Karpas-422 (cell line): Measurements from ENCODE around the gene NOSTRIN. TPM values are rescaled to one million over a fixed set of nuclear protein-coding genes. Genes with fewer than 3 reads are reported as not detected.
"Not testable (repeated sequence)": the region's sequence is repeated elsewhere in the genome, so short reads cannot be mapped to it uniquely, and the experiment has no call there.

Source experiments
- DNase-seq: peaks from one replicate; pipeline ENCODE4 v3.0.0-alpha.2; 2015
- H2AFZ ChIP-seq: fragments of 200-600 bp; sonication (generic); 2 replicates; pipeline ENCODE4 v1.6.1; 2014; ENCODE audit warnings: antibody characterized with exemption, low read length, mixed read lengths
- H3K27ac ChIP-seq: fragments of 200-600 bp; sonication (generic); 2 replicates; pipeline ENCODE4 v1.5.1; 2014; ENCODE audit warnings: mild to moderate bottlenecking, low read length, moderate library complexity
- H3K27me3 ChIP-seq: fragments of 200-600 bp; sonication (generic); 2 replicates; pipeline ENCODE4 v1.6.1; 2014; ENCODE audit warnings: low read length, mixed read lengths
- H3K36me3 ChIP-seq: fragments of 200-600 bp; sonication (generic); 2 replicates; pipeline ENCODE4 v1.6.1; 2014; ENCODE audit warnings: low read length, mixed read lengths; ENCODE audit not compliant: insufficient read depth
- H3K4me1 ChIP-seq: fragments of 200-600 bp; sonication (generic); 2 replicates; pipeline ENCODE4 v1.6.1; 2014; ENCODE audit warnings: mild to moderate bottlenecking, low read length, mixed read lengths
- H3K4me2 ChIP-seq: fragments of 200-600 bp; sonication (generic); 2 replicates; pipeline ENCODE4 v1.6.1; 2014; ENCODE audit warnings: low read length, low read depth, mild to moderate bottlenecking; ENCODE audit not compliant: poor library complexity, severe bottlenecking
- H3K4me3 ChIP-seq: fragments of 200-600 bp; sonication (generic); 2 replicates; pipeline ENCODE4 v1.5.1; 2014; ENCODE audit warnings: mild to moderate bottlenecking, antibody characterized with exemption, low read length, mixed read lengths
- H3K79me2 ChIP-seq: fragments of 200-600 bp; sonication (generic); 2 replicates; pipeline ENCODE4 v1.6.1; 2014; ENCODE audit warnings: mild to moderate bottlenecking, low read length, mixed read lengths
- H3K9ac ChIP-seq: fragments of 200-600 bp; sonication (generic); 2 replicates; pipeline ENCODE4 v1.6.0; 2014; ENCODE audit warnings: low read length
- H3K9me2 ChIP-seq: fragments of 200-600 bp; sonication (generic), shearing (Covaris generic); replicated peaks from 2 replicates; pipeline ENCODE4 v1.6.0; 2014; ENCODE audit warnings: mild to moderate bottlenecking, low read length, moderate library complexity; ENCODE audit not compliant: insufficient read depth
- H3K9me3 ChIP-seq: fragments of 300-700, 200-600 bp; sonication (generic); 2 replicates; pipeline ENCODE4 v1.6.1; 2014; ENCODE audit warnings: low read length, mixed read lengths
- H4K20me1 ChIP-seq: fragments of 200-600 bp; sonication (generic); 2 replicates; pipeline ENCODE4 v1.6.1; 2014; ENCODE audit warnings: mild to moderate bottlenecking, antibody characterized with exemption, low read length, low read depth; ENCODE audit not compliant: insufficient read depth
- total RNA-seq: library from RNA; depleted of rRNA; stranded (reverse); fragments of >200 nt; shearing (Covaris generic); gene quantifications from 2 replicates; pipeline ENCODE4 v1.2.3, GENCODE V29; 2014; ENCODE audit warnings: low replicate concordance

Gene NOSTRIN
- total RNA-seq, 1 experiment from 2014 or later: not detected

GRCh38 chr2:168784993-168785392 is 17.4 kb upstream of the NOSTRIN start:
- Histone ChIP-seq H3K79me2 (no peaks in the 10 kb centered on the region), H3K36me3 (no peaks in the 10 kb centered on the region), H3K27me3 (no peaks in the 10 kb centered on the region), H3K4me1 (no peaks in the 10 kb centered on the region), H3K9me2 (no peaks in the 10 kb centered on the region), H3K9ac (no peak overlapping the region), H3K4me3 (no peak overlapping the region), H3K9me3 (no peaks in the 10 kb centered on the region), H3K27ac (no peak overlapping the region), H3K4me2 (no peak overlapping the region), H4K20me1 (no peaks in the 10 kb centered on the region), H2AFZ (no peak overlapping the region)
- no peak for DNase-seq

- Histone ChIP-seq H3K4me2 (no peak overlapping the region), H3K36me3 (no peaks in the 10 kb centered on the region), H3K27me3 (no peaks in the 10 kb centered on the region), H3K27ac (no peak overlapping the region), H3K4me1 (no peaks in the 10 kb centered on the region), H3K9me2 (no peaks in the 10 kb centered on the region), H4K20me1 (no peaks in the 10 kb centered on the region), H2AFZ (no peak overlapping the region), H3K79me2 (no peaks in the 10 kb centered on the region), H3K4me3 (no peak overlapping the region), H3K9ac (no peak overlapping the region), H3K9me3 (no peaks in the 10 kb centered on the region)
- DNase-seq: no peak
These were observed 15.2 kb upstream of the NOSTRIN start for GRCh38 chr2:168787098-168787781.

GRCh38 chr2:168787782-168788376 is 14.6 kb upstream of the NOSTRIN start:
- no peak overlapping the region for H3K4me2 ChIP-seq

DNA sequence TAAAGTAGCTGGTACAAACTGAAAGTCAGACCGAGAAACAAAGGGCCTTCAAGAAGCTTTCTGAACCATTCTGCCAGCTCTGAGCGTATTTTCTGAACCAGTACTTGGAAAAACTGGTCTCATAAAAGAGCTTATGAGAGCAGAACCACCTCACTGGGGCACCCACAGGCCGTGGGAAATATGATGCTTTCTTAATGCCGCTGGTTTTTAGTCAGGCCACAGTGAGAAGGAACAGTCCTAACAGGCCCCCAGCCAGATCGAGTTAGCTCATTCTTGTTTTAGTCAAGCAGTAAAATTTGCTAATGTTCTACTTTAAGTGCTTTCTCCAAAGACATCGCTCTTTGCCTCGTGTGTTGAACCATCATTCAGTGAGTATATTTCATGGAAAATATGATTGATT is 12.7 kb upstream of the NOSTRIN start:
- H4K20me1 ChIP-seq: no peaks in the 10 kb centered on the region
- no peak overlapping the region for H3K4me3 ChIP-seq
- no peaks in the 10 kb centered on the region for H3K4me1 ChIP-seq
- H3K9me2 ChIP-seq: no peaks in the 10 kb centered on the region
- H3K9ac ChIP-seq: no peak overlapping the region
- no peak overlapping the region for H3K27ac ChIP-seq
- no peak overlapping the region for H2AFZ ChIP-seq
- H3K27me3 ChIP-seq: no peaks in the 10 kb centered on the region
- no peak for DNase-seq
- no peaks in the 10 kb centered on the region for H3K36me3 ChIP-seq
- H3K79me2 ChIP-seq: no peaks in the 10 kb centered on the region
- H3K9me3 ChIP-seq: no peaks in the 10 kb centered on the region
- no peak overlapping the region for H3K4me2 ChIP-seq

More at GRCh38 chr2:168787782-168788376, 14.6 kb upstream of the NOSTRIN start:
- Histone ChIP-seq H3K36me3 (no peaks in the 10 kb centered on the region), H3K9me3 (no peaks in the 10 kb centered on the region), H3K4me1 (no peaks in the 10 kb centered on the region), H3K27ac (no peak overlapping the region), H3K9me2 (no peaks in the 10 kb centered on the region), H2AFZ (no peak overlapping the region), H3K79me2 (no peaks in the 10 kb centered on the region), H4K20me1 (no peaks in the 10 kb centered on the region), H3K27me3 (no peaks in the 10 kb centered on the region), H3K9ac (no peak overlapping the region), H3K4me3 (no peak overlapping the region)
- DNase-seq: no peak

- Histone ChIP-seq H3K9me2 (no peaks in the 10 kb centered on the region), H2AFZ (no peak overlapping the region), H3K27me3 (no peaks in the 10 kb centered on the region), H3K4me1 (no peaks in the 10 kb centered on the region), H4K20me1 (no peaks in the 10 kb centered on the region), H3K27ac (no peak overlapping the region), H3K4me2 (no peak overlapping the region), H3K79me2 (no peaks in the 10 kb centered on the region), H3K4me3 (no peak overlapping the region), H3K9ac (no peak overlapping the region), H3K9me3 (no peaks in the 10 kb centered on the region), H3K36me3 (no peaks in the 10 kb centered on the region)
- DNase-seq: no peak
These were observed 12.1 kb upstream of the NOSTRIN start for GRCh38 chr2:168790226-168790902.

- not testable (repeated sequence) for H2AFZ ChIP-seq, H4K20me1 ChIP-seq, H3K4me3 ChIP-seq, DNase-seq, H3K9ac ChIP-seq, H3K27me3 ChIP-seq, H3K4me1 ChIP-seq, H3K27ac ChIP-seq, H3K9me2 ChIP-seq, H3K36me3 ChIP-seq, H3K79me2 ChIP-seq, H3K9me3 ChIP-seq, H3K4me2 ChIP-seq
These were observed 11.3 kb upstream of the NOSTRIN start for GRCh38 chr2:168791140-168791539.

DNA sequence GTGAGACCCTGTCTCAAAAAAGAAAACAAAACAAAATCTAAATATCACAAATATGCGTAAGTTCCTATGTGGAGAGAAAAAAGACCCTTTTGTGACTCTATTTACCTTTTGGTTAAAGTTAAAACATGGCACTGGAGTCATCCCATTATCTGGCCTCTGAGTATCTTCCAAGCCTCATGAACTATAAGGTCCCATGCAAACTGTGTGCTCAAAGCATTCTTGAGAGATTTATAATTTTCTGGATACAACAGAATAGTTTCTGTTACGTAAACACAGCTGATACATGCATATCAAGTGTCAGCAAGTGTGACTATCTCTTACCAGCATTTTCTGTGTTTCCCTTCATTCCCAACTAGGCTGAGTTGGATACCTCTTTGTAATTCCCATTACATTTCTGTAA is 8.8 kb upstream of the NOSTRIN start:
- Histone ChIP-seq H3K4me3 (no peak overlapping the region), H3K27me3 (no peaks in the 10 kb centered on the region), H3K9ac (no peak overlapping the region), H3K4me2 (no peak overlapping the region), H3K9me2 (no peaks in the 10 kb centered on the region), H3K4me1 (no peaks in the 10 kb centered on the region), H3K27ac (no peak overlapping the region), H4K20me1 (no peaks in the 10 kb centered on the region), H2AFZ (no peak overlapping the region), H3K79me2 (no peaks in the 10 kb centered on the region), H3K36me3 (no peaks in the 10 kb centered on the region), H3K9me3 (no peaks in the 10 kb centered on the region)
- DNase-seq: no peak

- Histone ChIP-seq H4K20me1 (no peaks in the 10 kb centered on the region), H3K27ac (no peak overlapping the region), H2AFZ (no peak overlapping the region), H3K36me3 (no peaks in the 10 kb centered on the region), H3K9me3 (no peaks in the 10 kb centered on the region), H3K4me1 (no peaks in the 10 kb centered on the region), H3K4me2 (no peak overlapping the region), H3K9ac (no peak overlapping the region), H3K27me3 (no peaks in the 10 kb centered on the region), H3K4me3 (no peak overlapping the region), H3K9me2 (no peaks in the 10 kb centered on the region), H3K79me2 (no peaks in the 10 kb centered on the region)
- DNase-seq: no peak
These were observed 7.5 kb upstream of the NOSTRIN start for GRCh38 chr2:168794968-168795367.
